ENCODE results near the gene DDIT3. TPM values are rescaled to one million over a fixed set of nuclear protein-coding genes. Genes with fewer than 3 reads are reported as not detected.

Gene DDIT3
- total and polyA plus RNA-seq, 2 donors (not counting 1 experiment from before 2014, with no cell fraction given), result 35.6 to 159 TPM

GRCh38 chr12:57548013-57548315, 27.6 kb upstream of the DDIT3 start:
- Mint-ChIP-seq H3K27ac (no peak overlapping the region), H3K4me3 (no peak overlapping the region), H3K27me3 (peaks cover 18% of the 10 kb centered on the region), H3K9me3 (ENCODE audit: insufficient read depth) (no peaks in the 10 kb centered on the region), H3K4me1 (peaks cover 51% of the 10 kb centered on the region)
- Histone ChIP-seq H3K27me3 (replicated peaks in 1 of 4; ENCODE audit: control extremely low read depth in 1 of 4, control insufficient read depth in 3 of 4, insufficient read depth in 4 of 4, low read length in 3 of 4) (peaks cover 0 to 26% (median 10%) of the 10 kb centered on the region in 4 experiments), H3K4me2 (replicated peaks; ENCODE audit: low read depth, low read length, poor library complexity, severe bottlenecking) (no peak overlapping the region), H3K27ac (ENCODE audit: low read length in 2 of 2) (no peak overlapping the region), H4K20me1 (ENCODE audit: control insufficient read depth, insufficient read depth, low read length, poor library complexity, severe bottlenecking) (no peaks in the 10 kb centered on the region), H3K79me2 (ENCODE audit: control insufficient read depth, insufficient read depth, low read length) (peaks cover 19% of the 10 kb centered on the region), H3K4me3 (ENCODE audit: control extremely low read depth in 1 of 5, extremely low read depth in 1 of 5, insufficient read depth in 1 of 5, low read depth in 2 of 5, low read length in 4 of 5) (no peak overlapping the region), H3K9ac (ENCODE audit: low read length) (no peak overlapping the region), H3K9me3 (ENCODE audit: control extremely low read depth in 1 of 3, control insufficient read depth in 2 of 3, insufficient read depth in 1 of 3, low read length in 2 of 3) (peaks cover 0 to 4% (median 0%) of the 10 kb centered on the region in 3 donors), H3K4me1 (ENCODE audit: control insufficient read depth in 2 of 2, insufficient read depth in 2 of 2, low read length in 2 of 2) (peaks cover 21 to 27% of the 10 kb centered on the region in 2 donors), H3K36me3 (replicated peaks in 1 of 2; ENCODE audit: control extremely low read depth in 1 of 2, control insufficient read depth in 1 of 2, extremely low read depth in 1 of 2, insufficient read depth in 2 of 2, low read length in 1 of 2) (no peaks in the 10 kb centered on the region), H2AFZ (ENCODE audit: insufficient read depth, low read depth, low read length, poor library complexity, severe bottlenecking) (no peak overlapping the region)
- CTCF ChIA-PET, result no interaction called here
- intact Hi-C loops (cut with micrococcal nuclease), result no loop called here
- POLR2A ChIA-PET, result no interaction called here
- TF ChIP-seq EZH2 (IDR thresholded peaks at IDR 0.05; ENCODE audit: borderline replicate concordance, insufficient read depth, low read depth, low read length, poor library complexity, severe bottlenecking), result no peak
- no peak for TF ChIP-seq CTCF (IDR thresholded peaks at IDR 0.05)
- ATAC-seq (ENCODE audit: low read depth) (no peak), DNase-seq (no peak)
- WGBS (ENCODE audit: insufficient coverage), result no CpG with 5 or more reads among the region's 2 CpGs

- H3K4me3 Mint-ChIP-seq, result peak overlapping the region; percentile 99
- POLR2A ChIA-PET, result interaction anchor here (1.3 to 1.8 kb wide), 2 partner anchors 23 to 28 kb away, joined by 3 to 10 read pairs; partner anchors contain the start of gene DDIT3
- peak overlapping the region; percentile 96 for H2AFZ ChIP-seq (ENCODE audit: insufficient read depth, low read depth, low read length, poor library complexity, severe bottlenecking)
- H3K9ac ChIP-seq (ENCODE audit: low read length), result peak overlapping the region; percentile 98
- CTCF ChIA-PET, result interaction anchor here (0.6 to 0.9 kb wide), 3 partner anchors 16 to 37 kb away, joined by 3 read pairs; no protein-coding TSS in a partner anchor
- no peaks in the 10 kb centered on the region for H3K36me3 ChIP-seq (replicated peaks in 1 of 2; ENCODE audit: control extremely low read depth in 1 of 2, control insufficient read depth in 1 of 2, extremely low read depth in 1 of 2, insufficient read depth in 2 of 2, low read length in 1 of 2)
- H3K4me3 ChIP-seq (ENCODE audit: control extremely low read depth in 1 of 5, extremely low read depth in 1 of 5, insufficient read depth in 1 of 5, low read depth in 2 of 5, low read length in 4 of 5), result peak overlapping the region; percentile 68 to 96 (median 85)
- no peaks in the 10 kb centered on the region for H4K20me1 ChIP-seq (ENCODE audit: control insufficient read depth, insufficient read depth, low read length, poor library complexity, severe bottlenecking)
- peak overlapping the region; percentile 88 for H3K4me2 ChIP-seq (replicated peaks; ENCODE audit: low read depth, low read length, poor library complexity, severe bottlenecking)
- peaks cover 19% of the 10 kb centered on the region for H3K79me2 ChIP-seq (ENCODE audit: control insufficient read depth, insufficient read depth, low read length)
- intact Hi-C loops (cut with micrococcal nuclease), result loop anchor here (1.0 kb wide), 6 partner anchors 25 to 205 kb away; partner anchors contain the start of genes CDK4, MBD6, OS9 and PIP4K2C
- H3K9me3 ChIP-seq (ENCODE audit: control extremely low read depth in 1 of 3, control insufficient read depth in 2 of 3, insufficient read depth in 1 of 3, low read length in 2 of 3), result peaks cover 0 to 4% (median 0%) of the 10 kb centered on the region in 3 donors
- no peak for ATAC-seq (ENCODE audit: low read depth)
- TF ChIP-seq EZH2 (IDR thresholded peaks at IDR 0.05; ENCODE audit: borderline replicate concordance, insufficient read depth, low read depth, low read length, poor library complexity, severe bottlenecking), result no peak
- TF ChIP-seq CTCF (IDR thresholded peaks at IDR 0.05), result no peak
- peaks cover 21 to 27% of the 10 kb centered on the region in 2 donors for H3K4me1 ChIP-seq (ENCODE audit: control insufficient read depth in 2 of 2, insufficient read depth in 2 of 2, low read length in 2 of 2)
- peak overlapping the region; percentile 87 for H3K27ac Mint-ChIP-seq
- H3K9me3 Mint-ChIP-seq (ENCODE audit: insufficient read depth), result no peaks in the 10 kb centered on the region
- H3K27ac ChIP-seq (ENCODE audit: low read length in 2 of 2), result peak overlapping the region in 1 of 2 donors; percentile 90
- H3K27me3 ChIP-seq (replicated peaks in 1 of 4; ENCODE audit: control extremely low read depth in 1 of 4, control insufficient read depth in 3 of 4, insufficient read depth in 4 of 4, low read length in 3 of 4), result peaks cover 0 to 26% (median 10%) of the 10 kb centered on the region in 4 experiments
- DNase-seq, result no peak
- H3K4me1 Mint-ChIP-seq, result peaks cover 51% of the 10 kb centered on the region
- peaks cover 18% of the 10 kb centered on the region for H3K27me3 Mint-ChIP-seq
- WGBS (ENCODE audit: insufficient coverage), result 0% methylated on average over 2 of the region's 9 CpGs
Measured at GRCh38 chr12:57547288-57548012, 27.1 kb upstream of the DDIT3 start.

All from B cell (primary cell).